Measurements from ENCODE around the gene ABCA12.

ABCA12 gene

GRCh38 chr2:215019085-215019484 is 119.3 kb downstream of the ABCA12 start:
- no peaks in the 10 kb centered on the region for H4K20me1 ChIP-seq (ENCODE audit: insufficient read depth, low read length)
- H2AFZ ChIP-seq (ENCODE audit: low read length), result no peak overlapping the region
- H3K4me1 ChIP-seq (ENCODE audit: low read length), result no peaks in the 10 kb centered on the region
- H3K36me3 ChIP-seq (replicated peaks; ENCODE audit: insufficient read depth, low read length), result no peaks in the 10 kb centered on the region
- no peaks in the 10 kb centered on the region for H3K79me2 ChIP-seq (ENCODE audit: low read length)
- TF ChIP-seq EZH2 (optimal IDR thresholded peaks at IDR 0.05; ENCODE audit: low read depth, low read length) (no peak), CTCF (IDR thresholded peaks at IDR 0.05; ENCODE audit: low read length) (no peak), EZH2phosphoT487 (IDR thresholded peaks at IDR 0.05; ENCODE audit: low read length) (no peak)
- H3K9ac ChIP-seq (ENCODE audit: low read length), result no peak overlapping the region
- no peak for DNase-seq
- H3K9me3 ChIP-seq (replicated peaks; ENCODE audit: insufficient read depth, low read length), result no peaks in the 10 kb centered on the region
- H3K9me2 ChIP-seq (replicated peaks; ENCODE audit: insufficient read depth, low read length), result no peaks in the 10 kb centered on the region
- H3K4me3 ChIP-seq (ENCODE audit: low read length), result no peak overlapping the region
- H3K27ac ChIP-seq (ENCODE audit: low read length), result no peak overlapping the region
- no peak overlapping the region for H3K4me2 ChIP-seq (ENCODE audit: low read depth, low read length)
- H3F3A ChIP-seq (ENCODE audit: insufficient read depth, low read length), result no peaks in the 10 kb centered on the region
- no peaks in the 10 kb centered on the region for H3K27me3 ChIP-seq (replicated peaks; ENCODE audit: insufficient read depth, low read length)

- H3K4me2 ChIP-seq (ENCODE audit: low read depth, low read length), result no peak overlapping the region
- no peak overlapping the region for H3K27ac ChIP-seq (ENCODE audit: low read length)
- H3K4me1 ChIP-seq (ENCODE audit: low read length), result no peaks in the 10 kb centered on the region
- H3K4me3 ChIP-seq (ENCODE audit: low read length), result no peak overlapping the region
- DNase-seq, result no peak
- H3K36me3 ChIP-seq (replicated peaks; ENCODE audit: insufficient read depth, low read length), result no peaks in the 10 kb centered on the region
- H4K20me1 ChIP-seq (ENCODE audit: insufficient read depth, low read length), result no peaks in the 10 kb centered on the region
- no peaks in the 10 kb centered on the region for H3K27me3 ChIP-seq (replicated peaks; ENCODE audit: insufficient read depth, low read length)
- H3K9me3 ChIP-seq (replicated peaks; ENCODE audit: insufficient read depth, low read length), result no peaks in the 10 kb centered on the region
- TF ChIP-seq EZH2phosphoT487 (IDR thresholded peaks at IDR 0.05; ENCODE audit: low read length), result no peak
- TF ChIP-seq CTCF (IDR thresholded peaks at IDR 0.05; ENCODE audit: low read length), result no peak
- no peak for TF ChIP-seq EZH2 (optimal IDR thresholded peaks at IDR 0.05; ENCODE audit: low read depth, low read length)
- H3K9ac ChIP-seq (ENCODE audit: low read length), result no peak overlapping the region
- H3K79me2 ChIP-seq (ENCODE audit: low read length), result no peaks in the 10 kb centered on the region
- H3F3A ChIP-seq (ENCODE audit: insufficient read depth, low read length), result no peaks in the 10 kb centered on the region
- no peaks in the 10 kb centered on the region for H3K9me2 ChIP-seq (replicated peaks; ENCODE audit: insufficient read depth, low read length)
- no peak overlapping the region for H2AFZ ChIP-seq (ENCODE audit: low read length)
Observed at GRCh38 chr2:215015421-215015820, 123.0 kb downstream of the ABCA12 start.

- Histone ChIP-seq H3K27me3 (replicated peaks; ENCODE audit: insufficient read depth, low read length) (no peaks in the 10 kb centered on the region), H3K4me3 (ENCODE audit: low read length) (no peak overlapping the region), H3K27ac (ENCODE audit: low read length) (no peak overlapping the region), H3K9ac (ENCODE audit: low read length) (no peak overlapping the region), H3F3A (ENCODE audit: insufficient read depth, low read length) (no peaks in the 10 kb centered on the region), H2AFZ (ENCODE audit: low read length) (no peak overlapping the region), H3K9me2 (replicated peaks; ENCODE audit: insufficient read depth, low read length) (no peaks in the 10 kb centered on the region), H4K20me1 (ENCODE audit: insufficient read depth, low read length) (no peaks in the 10 kb centered on the region), H3K79me2 (ENCODE audit: low read length) (no peaks in the 10 kb centered on the region), H3K36me3 (replicated peaks; ENCODE audit: insufficient read depth, low read length) (no peaks in the 10 kb centered on the region), H3K4me2 (ENCODE audit: low read depth, low read length) (no peak overlapping the region), H3K4me1 (ENCODE audit: low read length) (no peaks in the 10 kb centered on the region), H3K9me3 (replicated peaks; ENCODE audit: insufficient read depth, low read length) (no peaks in the 10 kb centered on the region)
- no peak for DNase-seq
- TF ChIP-seq CTCF (IDR thresholded peaks at IDR 0.05; ENCODE audit: low read length) (no peak), EZH2 (optimal IDR thresholded peaks at IDR 0.05; ENCODE audit: low read depth, low read length) (no peak), EZH2phosphoT487 (IDR thresholded peaks at IDR 0.05; ENCODE audit: low read length) (no peak)
Observed at GRCh38 chr2:215010390-215010789, 128.0 kb downstream of the ABCA12 start.

Measured in MM.1S (cell line).